GM12865 (cell line): ENCODE data around the gene GGTA1.

Experiments
- DNase-seq: peaks from one replicate; pipeline ENCODE4 v3.0.0; 2010; ENCODE audit warnings: low read depth
- H3K4me3 ChIP-seq: 2 replicates; pipeline ENCODE4 v1.5.1; 2011; ENCODE audit warnings: mild to moderate bottlenecking, low read depth, low read length, control low read depth
- CTCF ChIP-seq: IDR thresholded peaks from 2 replicates; pipeline ENCODE4 v1.5.1; 2011; ENCODE audit warnings: low read length, control low read depth, low read depth, inconsistent platforms; ENCODE audit not compliant: insufficient read depth; ENCODE audit errors: missing control alignments

Gene GGTA1

GRCh38 chr9:121485623-121486022 is 14.0 kb downstream of the GGTA1 start:
- no peak for TF ChIP-seq CTCF
- no peak overlapping the region for H3K4me3 ChIP-seq
- no peak for DNase-seq

- TF ChIP-seq CTCF = no peak
- DNase-seq = no peak
- H3K4me3 ChIP-seq = no peak overlapping the region
These were observed 14.8 kb downstream of the GGTA1 start for GRCh38 chr9:121484651-121485446.

GRCh38 chr9:121483473-121484031 is 16.1 kb downstream of the GGTA1 start:
- TF ChIP-seq CTCF = no peak
- DNase-seq = no peak
- H3K4me3 ChIP-seq = no peak overlapping the region

- TF ChIP-seq CTCF = no peak
- H3K4me3 ChIP-seq = no peak overlapping the region
- no peak for DNase-seq
These were observed 16.6 kb downstream of the GGTA1 start for GRCh38 chr9:121483049-121483448.

GRCh38 chr9:121478816-121479676 is 20.6 kb downstream of the GGTA1 start:
- DNase-seq = no peak
- no peak for TF ChIP-seq CTCF
- no peak overlapping the region for H3K4me3 ChIP-seq

- DNase-seq = no peak
- no peak overlapping the region for H3K4me3 ChIP-seq
- no peak for TF ChIP-seq CTCF
These were observed 23.5 kb downstream of the GGTA1 start for GRCh38 chr9:121476156-121476555.
